ENCODE measurements around the gene SLC29A1.

DNA sequence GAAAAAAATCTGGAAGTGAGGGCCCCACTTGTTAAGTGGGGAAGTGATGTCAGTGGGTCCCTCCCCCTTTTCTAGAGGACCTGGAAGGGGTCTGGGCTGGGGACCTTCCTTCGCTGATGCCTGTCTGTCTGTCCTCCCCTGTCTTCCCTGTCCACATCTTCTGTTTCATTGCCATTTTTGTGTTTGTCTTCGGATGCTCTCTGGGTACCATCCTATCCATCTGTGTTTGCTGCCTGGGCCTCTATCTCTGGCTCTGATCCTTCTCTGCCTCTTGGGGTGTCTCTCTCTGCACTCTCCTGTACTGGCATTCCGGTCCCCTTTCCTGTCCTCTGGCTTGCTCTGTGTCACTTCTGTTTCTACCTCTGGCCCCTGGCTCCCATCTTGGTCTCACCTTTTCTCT lies 49.1 kb downstream of the SLC29A1 start:
- TF ChIP-seq EP300 (IDR thresholded peaks at IDR 0.05): no peak
- TF ChIP-seq, protein P1, sequence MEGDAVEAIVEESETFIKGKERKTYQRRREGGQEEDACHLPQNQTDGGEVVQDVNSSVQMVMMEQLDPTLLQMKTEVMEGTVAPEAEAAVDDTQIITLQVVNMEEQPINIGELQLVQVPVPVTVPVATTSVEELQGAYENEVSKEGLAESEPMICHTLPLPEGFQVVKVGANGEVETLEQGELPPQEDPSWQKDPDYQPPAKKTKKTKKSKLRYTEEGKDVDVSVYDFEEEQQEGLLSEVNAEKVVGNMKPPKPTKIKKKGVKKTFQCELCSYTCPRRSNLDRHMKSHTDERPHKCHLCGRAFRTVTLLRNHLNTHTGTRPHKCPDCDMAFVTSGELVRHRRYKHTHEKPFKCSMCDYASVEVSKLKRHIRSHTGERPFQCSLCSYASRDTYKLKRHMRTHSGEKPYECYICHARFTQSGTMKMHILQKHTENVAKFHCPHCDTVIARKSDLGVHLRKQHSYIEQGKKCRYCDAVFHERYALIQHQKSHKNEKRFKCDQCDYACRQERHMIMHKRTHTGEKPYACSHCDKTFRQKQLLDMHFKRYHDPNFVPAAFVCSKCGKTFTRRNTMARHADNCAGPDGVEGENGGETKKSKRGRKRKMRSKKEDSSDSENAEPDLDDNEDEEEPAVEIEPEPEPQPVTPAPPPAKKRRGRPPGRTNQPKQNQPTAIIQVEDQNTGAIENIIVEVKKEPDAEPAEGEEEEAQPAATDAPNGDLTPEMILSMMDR (IDR thresholded peaks at IDR 0.05): no peak
